GM12872 (cell line): Measurements from ENCODE around the gene CDK5R1.

ENCODE experiments used
- TF ChIP-seq, protein P1 (sequence below): IDR thresholded peaks from 3 replicates; pipeline ENCODE4 v1.5.1; 2011; ENCODE audit warnings: low read depth, mild to moderate bottlenecking, low read length, moderate library complexity; ENCODE audit not compliant: insufficient read depth

The CDK5R1 gene

DNA sequence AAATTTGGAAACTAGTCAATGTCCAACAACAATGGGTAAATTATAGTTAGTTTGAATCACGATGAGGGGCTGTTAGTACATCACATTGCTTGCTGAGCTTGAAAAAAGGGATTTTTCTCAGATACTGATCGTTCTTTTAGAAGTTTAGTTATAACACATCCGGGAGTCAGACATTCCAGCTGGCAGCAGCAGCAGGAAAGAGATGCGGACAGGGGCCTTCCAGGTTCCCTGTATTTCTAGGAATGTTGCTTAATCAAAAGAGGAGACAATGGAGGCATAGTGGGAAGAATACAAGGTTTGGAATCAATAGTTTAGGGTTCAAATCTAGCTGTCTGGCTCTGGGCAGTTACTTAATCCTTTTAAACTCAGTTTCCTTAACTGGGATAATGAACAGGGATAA lies 27.8 kb downstream of the CDK5R1 start:
- TF ChIP-seq, protein P1, sequence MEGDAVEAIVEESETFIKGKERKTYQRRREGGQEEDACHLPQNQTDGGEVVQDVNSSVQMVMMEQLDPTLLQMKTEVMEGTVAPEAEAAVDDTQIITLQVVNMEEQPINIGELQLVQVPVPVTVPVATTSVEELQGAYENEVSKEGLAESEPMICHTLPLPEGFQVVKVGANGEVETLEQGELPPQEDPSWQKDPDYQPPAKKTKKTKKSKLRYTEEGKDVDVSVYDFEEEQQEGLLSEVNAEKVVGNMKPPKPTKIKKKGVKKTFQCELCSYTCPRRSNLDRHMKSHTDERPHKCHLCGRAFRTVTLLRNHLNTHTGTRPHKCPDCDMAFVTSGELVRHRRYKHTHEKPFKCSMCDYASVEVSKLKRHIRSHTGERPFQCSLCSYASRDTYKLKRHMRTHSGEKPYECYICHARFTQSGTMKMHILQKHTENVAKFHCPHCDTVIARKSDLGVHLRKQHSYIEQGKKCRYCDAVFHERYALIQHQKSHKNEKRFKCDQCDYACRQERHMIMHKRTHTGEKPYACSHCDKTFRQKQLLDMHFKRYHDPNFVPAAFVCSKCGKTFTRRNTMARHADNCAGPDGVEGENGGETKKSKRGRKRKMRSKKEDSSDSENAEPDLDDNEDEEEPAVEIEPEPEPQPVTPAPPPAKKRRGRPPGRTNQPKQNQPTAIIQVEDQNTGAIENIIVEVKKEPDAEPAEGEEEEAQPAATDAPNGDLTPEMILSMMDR = no peak

DNA sequence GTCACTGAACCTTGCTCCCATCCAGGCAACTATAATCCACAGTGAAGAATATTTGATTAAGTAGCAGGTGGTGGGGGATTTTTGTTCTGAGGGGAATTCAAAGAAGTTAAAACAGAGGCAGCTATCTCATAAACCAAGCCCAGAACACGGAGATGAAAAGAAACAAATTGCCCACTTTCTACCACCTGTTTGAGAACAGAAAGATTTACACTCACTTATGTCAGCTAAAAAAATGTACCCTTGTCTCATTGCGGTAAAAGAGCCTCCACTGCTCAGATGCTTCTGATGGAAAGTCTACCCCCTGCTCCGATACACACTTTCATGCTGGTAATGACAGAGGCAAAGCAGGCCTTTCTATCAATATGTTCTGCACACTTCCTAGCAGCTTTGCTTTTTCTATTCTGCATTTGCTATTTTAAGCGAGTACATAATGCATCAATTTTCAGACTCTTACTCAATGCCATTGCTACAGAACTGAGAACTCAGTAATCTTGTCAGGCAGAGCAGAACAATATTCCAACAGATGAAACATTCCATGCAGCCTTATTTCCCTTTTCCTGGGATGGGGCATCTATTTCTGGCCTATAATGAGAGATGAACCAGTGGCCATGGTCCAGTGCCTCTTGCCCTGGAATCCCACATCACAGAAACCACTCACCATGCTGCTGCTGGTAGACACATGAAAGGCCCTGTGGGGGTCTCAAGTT lies 29.0 kb downstream of the CDK5R1 start:
- TF ChIP-seq, protein P1 = no peak

DNA sequence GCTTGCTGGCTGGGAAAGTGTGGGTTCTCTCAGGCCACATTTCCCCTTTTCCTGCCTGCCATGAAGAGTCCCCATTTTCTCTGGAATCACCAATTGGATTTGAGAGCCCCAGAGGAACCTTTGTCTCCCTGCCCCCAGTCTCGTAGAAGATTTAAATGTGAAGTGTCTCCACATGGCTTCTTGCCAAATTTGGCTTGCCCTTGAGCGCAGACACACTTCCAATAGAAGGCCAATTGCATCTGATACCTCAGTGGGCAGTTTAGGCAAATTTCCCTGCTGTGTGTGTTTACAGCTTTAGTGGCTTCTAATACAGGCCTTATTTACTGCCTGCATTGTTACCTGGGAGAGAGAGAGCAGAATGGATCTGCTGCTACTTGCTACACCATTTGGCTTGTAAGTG lies 29.7 kb downstream of the CDK5R1 start:
- TF ChIP-seq, protein P1 = no peak

DNA sequence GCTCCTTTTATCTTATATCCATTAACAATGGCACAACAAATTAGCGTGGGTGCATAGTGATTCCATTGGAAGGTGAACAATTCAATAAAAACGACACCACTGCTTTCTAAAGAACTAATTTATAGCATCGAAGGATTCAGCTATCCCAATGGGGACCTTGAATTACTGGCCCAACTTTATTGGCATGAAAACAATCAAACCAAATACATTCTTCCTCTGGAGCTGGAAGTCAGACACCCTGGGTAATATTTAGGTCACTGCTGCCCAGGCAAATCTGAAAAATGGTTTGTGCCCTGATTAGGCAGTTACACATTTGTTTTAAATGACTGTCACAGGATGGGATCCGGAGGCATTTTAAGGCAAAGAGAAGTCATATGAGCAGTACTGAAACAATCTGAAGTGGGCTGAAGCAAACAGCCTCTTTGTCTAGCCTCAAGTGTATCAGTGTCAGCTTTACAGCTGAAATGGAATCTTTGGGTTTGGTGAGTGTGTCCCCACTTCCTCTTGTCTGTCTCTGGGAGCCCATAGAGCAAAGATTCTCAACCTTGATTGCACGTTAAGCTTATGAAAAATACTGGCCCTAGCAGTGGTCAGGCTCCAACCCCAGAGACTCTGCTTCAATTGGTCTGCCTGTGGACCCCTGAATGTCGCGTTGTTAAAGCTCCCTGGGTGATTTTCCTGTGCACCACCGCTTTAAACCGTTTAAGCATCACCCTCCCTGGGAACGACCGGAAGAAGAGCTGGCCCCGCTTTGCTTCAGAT lies 30.3 kb downstream of the CDK5R1 start:
- TF ChIP-seq, protein P1 = no peak

DNA sequence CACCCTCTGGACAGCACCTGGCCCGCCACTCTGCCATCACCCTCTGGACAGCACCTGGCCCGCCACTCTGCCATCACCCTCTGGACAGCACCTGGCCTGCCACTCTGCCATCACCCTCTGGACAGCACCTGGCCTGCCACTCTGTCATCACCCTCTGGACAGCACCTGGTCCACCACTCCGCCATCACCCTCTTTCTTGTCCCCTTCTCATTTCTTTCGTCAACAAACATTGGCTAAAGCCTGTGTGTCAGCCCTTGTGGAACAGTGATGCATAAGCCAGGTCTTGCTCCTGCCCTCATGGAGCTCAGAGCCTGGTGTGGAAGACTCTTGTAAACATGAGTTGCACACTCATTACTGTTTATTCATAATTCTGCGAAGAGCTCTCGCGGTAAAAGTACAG lies 31.2 kb downstream of the CDK5R1 start:
- TF ChIP-seq, protein P1 = no peak

DNA sequence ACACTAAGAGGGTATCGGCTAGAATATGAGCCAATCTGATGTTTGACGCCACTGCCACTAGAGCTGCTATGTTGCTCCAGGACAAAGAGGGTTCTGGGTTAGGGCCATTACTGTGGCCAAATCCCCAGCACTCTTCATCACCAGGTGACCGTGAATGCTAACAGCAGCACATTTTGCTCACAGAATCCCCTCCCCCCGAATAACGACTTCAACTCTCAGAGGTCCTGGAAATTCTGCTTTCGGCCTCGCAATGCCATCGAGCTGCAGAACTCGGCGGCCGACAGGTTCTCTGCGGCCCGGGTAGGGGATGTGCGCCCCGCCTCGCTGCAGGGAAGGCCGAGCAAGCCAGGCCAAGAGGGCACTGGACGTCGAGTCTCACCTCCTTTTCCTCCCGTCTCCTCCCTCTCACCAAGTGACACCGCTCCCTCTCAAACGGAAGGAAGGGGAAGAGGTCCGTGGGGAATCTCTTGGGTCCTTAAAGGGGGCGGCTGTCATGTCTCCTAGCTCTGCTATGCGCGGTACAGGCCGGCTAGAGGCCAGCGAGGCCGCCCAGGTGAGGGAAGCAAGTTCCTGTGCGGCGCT lies 31.9 kb downstream of the CDK5R1 start:
- TF ChIP-seq, protein P1 = no peak
